Lung (tissue), 12 donors: Measurements from ENCODE around the gene ZNF770. TPM values are rescaled to one million over a fixed set of nuclear protein-coding genes. Genes with fewer than 3 reads are reported as not detected.
"Not testable (repeated sequence)": the region's sequence is repeated elsewhere in the genome, so short reads cannot be mapped to it uniquely, and the experiment has no call there.

Source experiments
- ATAC-seq: fragments of 200-7000 bp; cut with Tn5 transposase; one replicate; pipeline ENCODE4 v1.9.1; 2020; ENCODE audit warnings: moderate number of reproducible peaks; ENCODE audit not compliant: insufficient read depth, low FRiP score
- DNase-seq, 3 donors: peaks; one replicate each; pipeline ENCODE4 v3.0.0-alpha.2; 2013 to 2017
- H3K27ac ChIP-seq, 2 donors: one replicate each; pipeline ENCODE4 v1.5.1; 2013; ENCODE audit warnings: mild to moderate bottlenecking in 2 of 2, moderate library complexity in 2 of 2, control low read depth in 1 of 2, inconsistent platforms in 1 of 2, low read depth in 1 of 2, low read length in 1 of 2
- H3K27me3 ChIP-seq, 3 donors: one replicate each; pipeline ENCODE4 v1.5.1; 2013; ENCODE audit warnings: low read length in 2 of 3; ENCODE audit not compliant: control insufficient read depth in 3 of 3, insufficient read depth in 3 of 3
- H3K36me3 ChIP-seq, 4 donors: one replicate each; pipeline ENCODE4 v1.5.1; 2013; ENCODE audit warnings: low read length in 4 of 4, mild to moderate bottlenecking in 1 of 4, moderate library complexity in 1 of 4; ENCODE audit not compliant: control insufficient read depth in 4 of 4, insufficient read depth in 4 of 4
- H3K4me1 ChIP-seq, 5 donors: one replicate each; pipeline ENCODE4 v1.5.1; 2013; ENCODE audit warnings: low read length in 5 of 5, mild to moderate bottlenecking in 2 of 5, moderate library complexity in 1 of 5; ENCODE audit not compliant: control insufficient read depth in 5 of 5, insufficient read depth in 5 of 5
- H3K4me3 ChIP-seq: one replicate; pipeline ENCODE4 v1.5.1; 2013; ENCODE audit warnings: mild to moderate bottlenecking, control low read depth, moderate library complexity
- H3K9ac ChIP-seq, 2 donors: one replicate each; pipeline ENCODE4 v1.5.1; 2013; ENCODE audit warnings: low read length in 2 of 2, control low read depth in 1 of 2; ENCODE audit not compliant: insufficient read depth in 1 of 2
- H3K9me3 ChIP-seq, 4 donors: one replicate each; pipeline ENCODE4 v1.5.1; 2013; ENCODE audit warnings: low read length in 3 of 4, mild to moderate bottlenecking in 1 of 4, moderate library complexity in 1 of 4; ENCODE audit not compliant: control insufficient read depth in 4 of 4, insufficient read depth in 3 of 4
- CTCF ChIP-seq: IDR thresholded peaks from 2 replicates; pipeline ENCODE4 v1.5.1; 2012; ENCODE audit warnings: mild to moderate bottlenecking; ENCODE audit errors: control extremely low read depth, extremely low read depth
- WGBS, 2 donors: extraction: QIAGEN DNeasy Blood & Tissue Kit; methylation state at CpG; one replicate each; pipeline ENCODE4 v1.1.7; 2013; 5-methylcytosine and 5-hydroxymethylcytosine counted together
- polyA plus RNA-seq, 2 donors: library from polyadenylated mRNA; stranded (reverse); fragments of 200-250 nt; gene quantifications; one replicate each; pipeline ENCODE4 v1.2.1, GENCODE V29; 2013
- total RNA-seq, 2 donors: library from RNA; depleted of rRNA in 1 of 2; stranded (reverse); fragments of >200 nt in 1 of 2; gene quantifications; one replicate each; pipeline ENCODE4 v1.2.1, GENCODE V29; 2014 to 2021
- donor health status: control.
- donor health status: control.
- donor health status: Bipolar disorder and iron deficiency.
- donor health status: healthy.
- donor health status: DM: yes; HTN: yes; CAD: no.

ZNF770 gene
- total and polyA plus RNA-seq, 4 donors, result 8.2 to 38.3 (median 19.0) TPM

DNA sequence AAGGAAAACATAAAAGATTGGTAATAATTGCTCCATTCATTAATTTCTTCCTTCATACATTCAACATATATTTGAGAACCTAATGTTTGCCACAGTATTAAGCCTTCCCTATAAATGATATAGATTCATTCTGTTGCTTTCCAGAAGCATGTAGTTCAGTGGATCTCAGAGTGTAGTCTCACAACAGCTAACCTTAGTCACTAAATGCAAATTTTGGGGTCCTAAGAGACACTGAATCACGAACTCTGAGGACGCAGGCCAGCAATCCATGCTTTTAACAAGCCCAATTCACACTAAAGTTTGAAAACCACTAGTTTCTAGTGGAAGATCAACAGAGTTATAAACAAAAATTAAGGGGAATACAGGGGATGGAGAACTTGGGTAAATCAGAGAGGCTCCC lies 11.3 kb downstream of the ZNF770 start:
- H3K9ac ChIP-seq, result no peak overlapping the region
- peaks cover 0 to 8% (median under 1%) of the 10 kb centered on the region in 4 donors for H3K36me3 ChIP-seq
- 93 to 97% methylated on average over 2 of the region's 2 CpGs for WGBS, 2 donors
- no peaks in the 10 kb centered on the region for H3K4me1 ChIP-seq
- DNase-seq, result no peak
- no peak for TF ChIP-seq CTCF
- no peak overlapping the region for H3K27ac ChIP-seq
- H3K4me3 ChIP-seq, result no peak overlapping the region
- no peaks in the 10 kb centered on the region for H3K9me3 ChIP-seq
- no peak for ATAC-seq
- no peaks in the 10 kb centered on the region for H3K27me3 ChIP-seq

DNA sequence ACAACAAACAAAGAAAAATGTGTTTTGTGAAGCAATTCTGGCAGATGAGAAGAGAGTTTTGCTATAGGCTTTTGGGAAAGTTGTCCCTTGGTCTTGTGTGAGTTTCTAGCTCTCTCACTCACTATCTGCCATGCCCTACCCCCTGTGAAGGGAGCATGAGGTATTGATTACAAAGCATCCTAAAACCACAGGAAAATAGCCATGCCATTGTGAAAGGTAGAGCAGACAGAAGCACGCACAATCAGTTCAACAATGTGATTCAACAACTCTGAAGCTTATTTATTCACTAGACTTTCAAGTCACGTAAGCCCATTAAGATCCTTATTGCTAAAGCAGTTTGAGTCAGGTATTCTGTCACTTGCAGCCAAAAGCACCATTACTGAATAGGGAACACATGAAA lies 12.0 kb downstream of the ZNF770 start:
- TF ChIP-seq CTCF, result no peak
- H3K4me1 ChIP-seq, result no peaks in the 10 kb centered on the region
- no peaks in the 10 kb centered on the region for H3K27me3 ChIP-seq
- H3K9ac ChIP-seq, result no peak overlapping the region
- H3K36me3 ChIP-seq, result peaks cover 0 to 5% (median 0%) of the 10 kb centered on the region in 4 donors
- no peak overlapping the region for H3K27ac ChIP-seq
- ATAC-seq (no peak), DNase-seq (no peak)
- no peak overlapping the region for H3K4me3 ChIP-seq
- 91 to 94% methylated on average over 2 of the region's 2 CpGs for WGBS, 2 donors
- no peaks in the 10 kb centered on the region for H3K9me3 ChIP-seq

GRCh38 chr15:34973512-34973911 lies 14.6 kb downstream of the ZNF770 start:
- H3K27me3 ChIP-seq, result no peaks in the 10 kb centered on the region
- peaks cover 0 to 3% (median 0%) of the 10 kb centered on the region in 4 donors for H3K36me3 ChIP-seq
- no peaks in the 10 kb centered on the region for H3K9me3 ChIP-seq
- peaks cover 0 to 4% (median 3%) of the 10 kb centered on the region in 5 donors for H3K4me1 ChIP-seq
- H3K27ac ChIP-seq, result no peak overlapping the region
- DNase-seq (no peak), ATAC-seq (no peak)
- WGBS, 2 donors, result 68 to 71% methylated on average over 2 of the region's 2 CpGs
- no peak for TF ChIP-seq CTCF
- H3K9ac ChIP-seq, result no peak overlapping the region
- H3K4me3 ChIP-seq, result no peak overlapping the region

GRCh38 chr15:34970098-34970643 lies 17.9 kb downstream of the ZNF770 start:
- H3K4me1 ChIP-seq, H3K9me3 ChIP-seq, H3K4me3 ChIP-seq, ATAC-seq, H3K27me3 ChIP-seq, DNase-seq, H3K36me3 ChIP-seq, H3K27ac ChIP-seq: not testable (repeated sequence)
- WGBS, 2 donors, result 68 to 70% methylated on average over 21 of the region's 21 CpGs
- H3K9ac ChIP-seq, result peak overlapping the region in 1 of 2 donors; percentile 54
